ENCODE measurements around the gene TRIM36. TPM values are rescaled to one million over a fixed set of nuclear protein-coding genes. Genes with fewer than 3 reads are reported as not detected.

TRIM36 gene
- total and polyA plus RNA-seq, 2 of the 8 experiments (the other 6 are each of a cell fraction or from before 2014, with no cell fraction given): 8.5 to 14.1 TPM

DNA sequence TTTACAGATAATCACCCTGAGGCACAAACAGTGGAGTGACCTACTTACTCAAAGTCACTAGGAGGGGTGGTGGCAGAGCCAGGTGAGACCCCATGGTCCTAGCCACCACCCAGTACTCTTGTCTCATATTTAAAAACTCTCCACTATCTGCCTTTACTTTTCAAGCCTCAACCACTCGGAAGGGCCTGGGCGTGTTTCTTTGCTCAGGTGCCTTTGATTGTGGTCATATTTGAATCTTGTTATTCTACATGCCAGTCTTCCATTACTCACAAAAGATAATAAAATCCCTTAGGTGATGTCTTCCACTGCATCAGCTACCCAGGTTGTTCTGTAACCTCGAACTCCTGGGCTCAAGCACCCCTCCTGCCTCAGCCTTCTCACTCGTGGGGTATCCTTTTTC, 20.7 kb upstream of the TRIM36 start:
- POLR2A ChIA-PET (ENCODE audit: partially characterized antibody): interaction anchor here (1.2 kb wide), 1 partner anchor 10 kb away, joined by 3 read pairs; no protein-coding TSS in a partner anchor
- no peaks in the 10 kb centered on the region for H3K79me2 ChIP-seq (ENCODE audit: control insufficient read depth in 1 of 2, insufficient read depth in 2 of 2, low read length in 2 of 2)
- no peak for FAIRE-seq

More for the DNA sequence above, 20.7 kb upstream of the TRIM36 start:
- Histone ChIP-seq H2BK120ac (replicated peaks; ENCODE audit: low read depth, low read length) (no peak overlapping the region), H3K4me1 (replicated peaks in 1 of 4; ENCODE audit: control insufficient read depth in 3 of 4, insufficient read depth in 4 of 4, low read length in 3 of 4) (peaks cover 0 to 3% (median 0%) of the 10 kb centered on the region in 4 experiments; a peak in 2 of 7 replicates), H3K27me3 (replicated peaks in 1 of 4; ENCODE audit: control insufficient read depth in 3 of 4, extremely low read depth in 1 of 4, insufficient read depth in 3 of 4, low read length in 3 of 4) (no peaks in the 10 kb centered on the region), H3K23ac (ENCODE audit: insufficient read length) (no peak overlapping the region), H2BK5ac (ENCODE audit: low read depth, low read length) (no peak overlapping the region), H4K91ac (replicated peaks; ENCODE audit: insufficient read length, low read length) (no peak overlapping the region), H3K9ac (replicated peaks in 1 of 4; ENCODE audit: extremely low read depth in 1 of 4, low read depth in 3 of 4, low read length in 3 of 4) (no peak overlapping the region), H2BK12ac (ENCODE audit: low read depth, low read length) (no peak overlapping the region), H4K20me1 (replicated peaks in 1 of 2; ENCODE audit: control insufficient read depth in 1 of 2, insufficient read depth in 2 of 2, low read length in 2 of 2) (no peaks in the 10 kb centered on the region), H3K4me2 (ENCODE audit: insufficient read depth in 1 of 2, low read depth in 2 of 2, low read length in 2 of 2) (no peak overlapping the region), H4K5ac (ENCODE audit: insufficient read length, low read depth, low read length) (no peak overlapping the region), H3K36me3 (ENCODE audit: control insufficient read depth in 2 of 4, insufficient read depth in 4 of 4, low read length in 3 of 4) (no peaks in the 10 kb centered on the region), H3K79me1 (ENCODE audit: low read depth, low read length) (no peaks in the 10 kb centered on the region), H2AFZ (ENCODE audit: low read length) (no peak overlapping the region), H2BK15ac (ENCODE audit: low read length) (no peak overlapping the region), H2AK5ac (ENCODE audit: low read depth, low read length) (no peak overlapping the region), H3K4me3 (ENCODE audit: extremely low read depth in 1 of 4, insufficient read depth in 2 of 4, low read depth in 3 of 4, low read length in 4 of 4) (no peak overlapping the region), H3K9me3 (ENCODE audit: insufficient read depth in 2 of 2, low read depth in 1 of 2, low read length in 1 of 2) (no peaks in the 10 kb centered on the region), H3K27ac (ENCODE audit: low read depth, low read length) (no peak overlapping the region), H3K18ac (ENCODE audit: extremely low read depth, low read length) (no peak overlapping the region), H3K23me2 (ENCODE audit: low read depth, low read length) (no peaks in the 10 kb centered on the region; the same call in 1 of the 2 replicates), H3K56ac (replicated peaks; ENCODE audit: insufficient read length, low read depth, low read length) (no peak overlapping the region), H4K8ac (ENCODE audit: extremely low read depth, insufficient read depth, low read length) (no peak overlapping the region), H2BK20ac (ENCODE audit: low read length) (no peak overlapping the region), H3K4ac (replicated peaks; ENCODE audit: insufficient read length, low read depth, low read length) (no peak overlapping the region), H3K14ac (ENCODE audit: insufficient read length) (no peak overlapping the region)
- CTCF ChIA-PET (ENCODE audit: partially characterized antibody): interaction anchor here (1.7 to 2.2 kb wide), 2 partner anchors 11 to 93 kb away, joined by 6 to 11 read pairs; no protein-coding TSS in a partner anchor
- 68% methylated on average over 4 of the region's 4 CpGs; no CpG with 5 or more reads in 1 of the 2 experiments for WGBS, 2 experiments (ENCODE audit: extremely low coverage in 1 of 2, insufficient coverage in 1 of 2, insufficient read length in 1 of 2, insufficient replicate concordance in 2 of 2, low coverage in 1 of 2, low lambda C conversion rate in 2 of 2, missing lambda C conversion rate in 1 of 2)
- no peak for DNase-seq (ENCODE audit: low read depth in 1 of 2, low spot score in 2 of 2)
- TF ChIP-seq CTBP2 (IDR thresholded peaks at IDR 0.05; ENCODE audit: borderline replicate concordance, insufficient read depth, insufficient read length, low read length): no peak
- no peak for TF ChIP-seq YY1 (IDR thresholded peaks at IDR 0.05; ENCODE audit: low read depth, low read length)
- TF ChIP-seq HDAC2 (IDR thresholded peaks at IDR 0.05; ENCODE audit: borderline replicate concordance in 1 of 2, low read depth in 2 of 2, low read length in 2 of 2): no peak
- no peak for TF ChIP-seq RNF2 (IDR thresholded peaks at IDR 0.05; ENCODE audit: borderline replicate concordance, low read depth, low read length, missing control alignments, poor library complexity, severe bottlenecking)
- TF ChIP-seq SIX5 (IDR thresholded peaks at IDR 0.05; ENCODE audit: low read depth, low read length): no peak
- no peak for TF ChIP-seq RXRA (IDR thresholded peaks at IDR 0.05; ENCODE audit: insufficient read depth, low read depth, low read length)
